Thyroid gland (tissue), 4 donors: ENCODE data around the gene CORO1C. TPM values are rescaled to one million over a fixed set of nuclear protein-coding genes. Genes with fewer than 3 reads are reported as not detected.

Experiments used
- DNase-seq, 2 donors: peaks; one replicate each; pipeline ENCODE4 v3.0.0-alpha.2; 2019
- H3K27ac ChIP-seq, 3 donors: fragments of 200-600 bp; sonication (generic); 1 replicate in 2 of 3; 2 replicates in 1 of 3; pipeline ENCODE4 v1.5.1; 2016 to 2019; ENCODE audit warnings: mild to moderate bottlenecking in 1 of 3, moderate library complexity in 1 of 3
- H3K27me3 ChIP-seq: fragments of 200-600 bp; sonication (generic); one replicate; pipeline ENCODE4 v1.5.1; 2019
- H3K36me3 ChIP-seq, 2 donors: fragments of 200-600 bp; sonication (generic); one replicate each; pipeline ENCODE4 v1.5.1; 2016 to 2019
- H3K4me1 ChIP-seq, 2 donors: fragments of 200-600 bp; sonication (generic); one replicate each; pipeline ENCODE4 v1.5.1; 2017 to 2019
- H3K4me3 ChIP-seq, 3 donors: fragments of 200-600 bp; sonication (generic); replicated peaks in 1 of 3; 1 replicate in 2 of 3; 2 replicates in 1 of 3; pipeline ENCODE4 v1.5.1; 2016; ENCODE audit warnings: mild to moderate bottlenecking in 1 of 3
- H3K9me3 ChIP-seq: fragments of 200-600 bp; sonication (generic); one replicate; pipeline ENCODE4 v1.5.1; 2017
- CTCF ChIP-seq, 6 experiments: fragments of 200-600 bp in 3 of 6; fragments of 450-650 bp in 3 of 6; sonication (generic) in 3 of 6; IDR thresholded peaks; one replicate each; pipeline ENCODE4 v1.5.1; 2016 to 2019; ENCODE audit warnings: antibody characterized with exemption in 6 of 6, mild to moderate bottlenecking in 2 of 6, inconsistent platforms in 1 of 6, moderate library complexity in 1 of 6
- POLR2A ChIP-seq, 2 donors: fragments of 450-650 bp; IDR thresholded peaks; one replicate each; pipeline ENCODE4 v1.6.1; 2017; ENCODE audit warnings: antibody characterized with exemption in 2 of 2, mild to moderate bottlenecking in 2 of 2, moderate library complexity in 1 of 2
- WGBS, 2 donors: methylation state at CpG; one replicate each; pipeline ENCODE4 v1.1.5; 2017; 5-methylcytosine and 5-hydroxymethylcytosine counted together
- intact Hi-C: fragments of 100-400 bp; cut with DNase I; formaldehyde crosslinking; loops from one replicate; pipeline ENCODE4 v1.15.1; 2023
- total RNA-seq, 4 donors: library from RNA; depleted of rRNA; stranded (reverse); fragments of >200 nt; gene quantifications; one replicate each; pipeline ENCODE4 v1.2.3, GENCODE V29; 2016

The CORO1C gene
- total RNA-seq, 4 donors from 2014 or later: 22.0 to 63.6 (median 30.1) TPM

- intact Hi-C loops: no loop called here
These were observed 33.4 kb upstream of the CORO1C start for GRCh38 chr12:108764540-108765288.

GRCh38 chr12:108761226-108761625 lies 29.9 kb upstream of the CORO1C start:
- no peak overlapping the region for H3K4me3 ChIP-seq
- 94 to 95% methylated on average over 11 of the region's 11 CpGs for WGBS, 2 donors
- intact Hi-C loops: no loop called here
- no peaks in the 10 kb centered on the region for H3K36me3 ChIP-seq
- no peaks in the 10 kb centered on the region for H3K9me3 ChIP-seq
- DNase-seq: no peak
- H3K4me1 ChIP-seq: no peaks in the 10 kb centered on the region
- TF ChIP-seq CTCF (IDR thresholded peaks at IDR 0.05) (no peak), POLR2A (IDR thresholded peaks at IDR 0.05) (no peak)
- H3K27me3 ChIP-seq: no peaks in the 10 kb centered on the region
- H3K27ac ChIP-seq: no peak overlapping the region

More at GRCh38 chr12:108764540-108765288, 33.4 kb upstream of the CORO1C start:
- Histone ChIP-seq H3K27me3 (no peaks in the 10 kb centered on the region), H3K4me3 (no peak overlapping the region), H3K9me3 (no peaks in the 10 kb centered on the region), H3K4me1 (peaks cover 6 to 7% of the 10 kb centered on the region in 2 donors), H3K36me3 (no peaks in the 10 kb centered on the region), H3K27ac (no peak overlapping the region)
- TF ChIP-seq POLR2A (IDR thresholded peaks at IDR 0.05) (no peak), CTCF (IDR thresholded peaks at IDR 0.05) (no peak)
- WGBS, 2 donors: 89% methylated on average over 7 of the region's 7 CpGs
- DNase-seq: no peak

- Histone ChIP-seq H3K27ac (no peak overlapping the region), H3K36me3 (no peaks in the 10 kb centered on the region), H3K9me3 (no peaks in the 10 kb centered on the region), H3K27me3 (no peaks in the 10 kb centered on the region), H3K4me1 (no peaks in the 10 kb centered on the region), H3K4me3 (no peak overlapping the region)
- no peak for TF ChIP-seq POLR2A (IDR thresholded peaks at IDR 0.05)
- no peak for TF ChIP-seq CTCF (IDR thresholded peaks at IDR 0.05)
- WGBS, 2 donors: 60 to 66% methylated on average over 11 of the region's 11 CpGs
- intact Hi-C loops: no loop called here
- no peak for DNase-seq
These were observed 28.6 kb upstream of the CORO1C start for GRCh38 chr12:108759924-108760323.

GRCh38 chr12:108757856-108758255 lies 26.5 kb upstream of the CORO1C start:
- no peaks in the 10 kb centered on the region for H3K4me1 ChIP-seq
- H3K27ac ChIP-seq: no peak overlapping the region
- DNase-seq: no peak
- no peaks in the 10 kb centered on the region for H3K27me3 ChIP-seq
- no peak for TF ChIP-seq POLR2A (IDR thresholded peaks at IDR 0.05)
- no peak for TF ChIP-seq CTCF (IDR thresholded peaks at IDR 0.05)
- no peaks in the 10 kb centered on the region for H3K36me3 ChIP-seq
- 90 to 91% methylated on average over 2 of the region's 2 CpGs for WGBS, 2 donors
- H3K9me3 ChIP-seq: no peaks in the 10 kb centered on the region
- intact Hi-C loops: no loop called here
- no peak overlapping the region for H3K4me3 ChIP-seq

GRCh38 chr12:108756421-108756820 lies 25.1 kb upstream of the CORO1C start:
- 94 to 97% methylated on average over 6 of the region's 6 CpGs for WGBS, 2 donors
- Histone ChIP-seq H3K4me3 (no peak overlapping the region), H3K4me1 (no peaks in the 10 kb centered on the region), H3K36me3 (no peaks in the 10 kb centered on the region), H3K9me3 (no peaks in the 10 kb centered on the region), H3K27ac (no peak overlapping the region), H3K27me3 (no peaks in the 10 kb centered on the region)
- TF ChIP-seq POLR2A (IDR thresholded peaks at IDR 0.05) (no peak), CTCF (IDR thresholded peaks at IDR 0.05) (no peak)
- no peak for DNase-seq
- intact Hi-C loops: no loop called here
